ENCODE data around the gene MTCH2. TPM values are rescaled to one million over a fixed set of nuclear protein-coding genes. Genes with fewer than 3 reads are reported as not detected.
"Not testable (repeated sequence)": the region's sequence is repeated elsewhere in the genome, so short reads cannot be mapped to it uniquely, and the experiment has no call there.

The MTCH2 gene
- total RNA-seq, 2 experiments from 2014 or later, result 110 to 117 TPM

DNA sequence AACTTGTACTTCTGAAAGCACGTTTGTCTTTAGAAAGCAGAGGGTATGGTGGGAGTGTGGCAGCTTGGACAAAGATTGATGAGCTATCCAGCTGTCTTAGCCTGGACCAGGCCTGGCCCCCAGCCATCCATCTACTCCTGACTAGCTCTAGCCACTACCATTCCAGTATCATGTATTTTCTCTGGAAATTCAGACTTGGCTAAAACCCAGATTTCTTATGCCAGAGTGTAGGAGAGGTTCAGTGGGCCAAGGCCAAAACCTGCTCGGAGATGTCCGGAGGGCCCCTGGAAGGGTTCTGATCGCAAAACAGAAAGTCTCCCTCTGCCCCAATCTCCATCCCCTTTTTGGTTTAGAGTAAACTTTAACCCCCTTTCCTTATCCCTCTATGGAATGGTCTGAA, 24.8 kb upstream of the MTCH2 start:
- Mint-ChIP-seq H3K4me3 (no peak overlapping the region), H3K9me3 (no peaks in the 10 kb centered on the region), H3K4me1 (ENCODE audit: low read depth) (peaks cover 18% of the 10 kb centered on the region), H3K36me3 (no peaks in the 10 kb centered on the region), H3K27ac (no peak overlapping the region), H3K27me3 (no peaks in the 10 kb centered on the region)
- no peak for DNase-seq
- CTCF ChIA-PET, result no interaction called here
- POLR2A ChIA-PET, result no interaction called here
- intact Hi-C loops (cut with micrococcal nuclease), result loop anchor here (10.0 kb wide), 1 partner anchor 438 kb away; no protein-coding TSS in a partner anchor

DNA sequence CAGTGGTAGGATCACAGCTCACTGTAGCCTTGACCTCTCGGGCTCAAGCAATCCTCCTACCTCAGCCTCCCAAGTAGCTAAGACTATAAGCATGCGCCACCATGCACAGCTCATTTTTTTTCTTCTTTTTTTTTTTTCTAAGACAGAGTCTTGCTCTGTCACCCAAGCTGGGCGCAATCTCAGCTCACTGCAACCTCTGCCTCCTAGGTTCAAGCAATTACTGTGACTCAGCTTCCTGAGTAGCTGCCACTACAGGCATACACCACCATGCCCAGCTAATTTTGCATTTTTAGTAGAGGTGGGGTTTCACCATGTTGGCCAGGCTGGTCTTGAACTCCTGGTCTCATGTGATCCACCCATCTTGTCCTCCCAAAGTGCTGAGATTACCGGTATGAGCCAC, 22.6 kb upstream of the MTCH2 start:
- H3K27me3 Mint-ChIP-seq, H3K4me3 Mint-ChIP-seq, H3K27ac Mint-ChIP-seq, H3K9me3 Mint-ChIP-seq, H3K36me3 Mint-ChIP-seq: not testable (repeated sequence)
- ChIA-PET POLR2A (interaction anchor here (0.6 kb wide), 1 partner anchor 123 kb away, joined by 3 read pairs; no protein-coding TSS in a partner anchor), CTCF (interaction anchor here (0.9 kb wide), 1 partner anchor 291 kb away, joined by 3 read pairs; no protein-coding TSS in a partner anchor)
- H3K4me1 Mint-ChIP-seq (ENCODE audit: low read depth), result peaks cover 18% of the 10 kb centered on the region
- DNase-seq, result peak; percentile 61
- intact Hi-C loops (cut with micrococcal nuclease), result loop anchor here (10.0 kb wide), 1 partner anchor 440 kb away; no protein-coding TSS in a partner anchor

DNA sequence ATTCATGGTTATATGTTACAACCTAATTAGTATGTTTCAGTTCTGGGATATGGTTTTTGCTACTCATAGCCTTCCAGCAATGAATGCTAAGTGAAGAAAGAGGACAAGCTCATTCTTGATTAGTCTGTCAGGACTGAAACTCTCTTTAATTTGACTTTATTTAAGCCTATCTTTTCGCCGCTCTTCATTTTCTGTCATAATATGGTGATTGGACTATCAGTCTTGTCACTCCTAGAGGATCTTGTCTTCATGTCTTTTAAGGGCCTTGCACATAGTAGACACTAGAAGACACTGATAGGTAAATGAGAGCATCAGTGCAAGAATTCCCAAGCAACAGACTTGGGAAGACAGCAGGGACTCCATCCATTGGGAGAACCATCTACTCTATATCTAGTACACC, 18.9 kb upstream of the MTCH2 start:
- intact Hi-C loops (cut with micrococcal nuclease), result loop anchor here (10.0 kb wide), 1 partner anchor 444 kb away; no protein-coding TSS in a partner anchor
- no peak overlapping the region for H3K4me3 Mint-ChIP-seq
- H3K4me1 Mint-ChIP-seq (ENCODE audit: low read depth), result peaks cover 11% of the 10 kb centered on the region
- H3K9me3 Mint-ChIP-seq, result no peaks in the 10 kb centered on the region
- no peak for DNase-seq
- H3K27me3 Mint-ChIP-seq, result peaks cover 3% of the 10 kb centered on the region
- ChIA-PET POLR2A (no interaction called here), CTCF (no interaction called here)
- H3K27ac Mint-ChIP-seq, result no peak overlapping the region
- no peaks in the 10 kb centered on the region for H3K36me3 Mint-ChIP-seq

DNA sequence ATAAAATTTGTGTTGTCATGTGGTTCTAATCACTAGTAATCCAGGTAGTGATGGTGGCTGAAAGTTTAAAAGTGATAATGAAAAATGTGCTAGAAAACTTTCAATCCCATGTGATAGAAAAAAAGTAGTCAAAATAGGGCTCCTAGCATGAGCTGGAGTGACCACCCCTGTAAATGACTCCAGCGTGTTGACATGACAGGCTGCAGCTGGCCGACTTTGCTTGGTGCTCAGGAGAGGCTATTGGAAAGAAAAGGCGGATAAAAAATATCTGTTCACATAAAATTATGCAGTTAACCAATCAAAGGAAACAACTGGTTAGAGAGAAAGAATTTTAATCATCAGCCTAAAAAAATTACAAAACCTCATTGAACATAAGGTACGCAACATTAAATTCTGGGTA, 16.9 kb upstream of the MTCH2 start:
- H3K4me3 Mint-ChIP-seq, result no peak overlapping the region
- DNase-seq, result no peak
- POLR2A ChIA-PET, result no interaction called here
- H3K9me3 Mint-ChIP-seq, result no peaks in the 10 kb centered on the region
- H3K36me3 Mint-ChIP-seq, result no peaks in the 10 kb centered on the region
- peaks cover 3% of the 10 kb centered on the region for H3K27me3 Mint-ChIP-seq
- H3K27ac Mint-ChIP-seq, result no peak overlapping the region
- intact Hi-C loops (cut with micrococcal nuclease), result no loop called here
- H3K4me1 Mint-ChIP-seq (ENCODE audit: low read depth), result peaks cover 7% of the 10 kb centered on the region
- CTCF ChIA-PET, result no interaction called here

DNA sequence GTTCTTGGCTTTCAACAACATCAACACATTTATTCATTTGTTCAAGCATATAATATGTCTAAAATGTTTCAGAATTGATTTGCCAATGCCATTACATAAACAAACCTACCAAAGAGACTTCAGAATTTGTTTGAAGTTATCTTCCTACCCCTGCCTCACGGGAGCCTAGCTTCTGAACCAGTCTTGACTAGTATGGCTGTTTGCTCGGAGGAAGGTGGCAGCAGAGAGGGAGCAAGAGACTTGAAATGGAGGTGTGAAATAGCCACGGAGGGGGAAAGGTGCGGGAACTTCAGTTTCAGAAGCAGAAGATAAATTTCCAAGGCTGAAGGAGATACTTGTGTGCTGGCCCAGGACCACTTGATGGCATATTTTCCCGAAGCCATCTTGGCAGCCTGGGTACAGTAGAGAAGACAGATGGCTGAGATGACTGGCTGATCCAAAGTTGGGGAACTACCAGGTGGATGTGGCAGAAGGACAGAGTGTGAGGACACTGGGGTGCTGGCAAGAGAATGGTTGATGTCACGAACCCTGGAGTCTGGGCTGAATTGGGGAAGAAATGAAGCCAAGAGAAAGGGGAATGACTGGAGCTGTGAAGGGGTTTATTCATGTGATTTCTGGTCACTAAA, 14.0 kb upstream of the MTCH2 start:
- CTCF ChIA-PET, result no interaction called here
- intact Hi-C loops (cut with micrococcal nuclease), result no loop called here
- H3K27ac Mint-ChIP-seq, result no peak overlapping the region
- peaks cover 6% of the 10 kb centered on the region for H3K9me3 Mint-ChIP-seq
- H3K27me3 Mint-ChIP-seq, result peaks cover 3% of the 10 kb centered on the region
- H3K36me3 Mint-ChIP-seq, result no peaks in the 10 kb centered on the region
- DNase-seq, result no peak
- no peaks in the 10 kb centered on the region for H3K4me1 Mint-ChIP-seq (ENCODE audit: low read depth)
- POLR2A ChIA-PET, result interaction anchor here (0.6 kb wide), 1 partner anchor 776 kb away, joined by 4 read pairs; no protein-coding TSS in a partner anchor
- no peak overlapping the region for H3K4me3 Mint-ChIP-seq

DNA sequence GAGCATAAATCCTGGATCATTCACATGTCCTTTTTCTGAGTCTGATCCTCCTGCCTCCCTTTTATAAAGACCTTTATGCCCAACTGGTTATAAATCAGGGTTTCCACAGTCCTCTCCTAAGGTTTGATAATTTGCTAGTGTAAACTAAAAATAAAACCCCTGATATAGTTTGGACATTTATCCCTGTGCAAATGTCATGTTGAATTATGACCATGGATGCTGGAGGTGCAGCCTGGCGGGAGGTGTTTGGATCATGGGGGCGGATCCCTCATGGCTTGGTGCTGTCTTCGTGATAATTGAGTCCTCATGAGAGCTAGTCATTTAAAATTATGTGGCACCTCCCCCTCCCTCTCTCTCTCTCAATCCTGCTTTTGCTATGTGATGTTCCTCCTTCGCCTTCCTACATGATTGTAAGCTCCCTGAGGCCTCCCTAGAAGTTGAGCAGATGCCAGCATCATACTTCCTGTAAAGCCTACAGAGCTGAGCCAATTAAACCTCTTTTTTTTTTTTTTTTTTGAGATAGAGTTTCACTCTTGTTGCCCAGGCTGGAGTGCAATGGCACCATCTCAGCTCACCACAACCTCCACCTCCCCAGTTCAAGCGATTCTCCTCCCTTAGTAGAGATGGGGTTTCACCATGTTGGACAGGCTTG, 9.6 kb upstream of the MTCH2 start:
- no peak overlapping the region for H3K4me3 Mint-ChIP-seq
- peaks cover 6% of the 10 kb centered on the region for H3K9me3 Mint-ChIP-seq
- no peaks in the 10 kb centered on the region for H3K4me1 Mint-ChIP-seq (ENCODE audit: low read depth)
- ChIA-PET POLR2A (no interaction called here), CTCF (no interaction called here)
- DNase-seq, result no peak
- intact Hi-C loops (cut with micrococcal nuclease), result no loop called here
- no peak overlapping the region for H3K27ac Mint-ChIP-seq
- H3K27me3 Mint-ChIP-seq, result peaks cover 3% of the 10 kb centered on the region
- H3K36me3 Mint-ChIP-seq, result no peaks in the 10 kb centered on the region

DNA sequence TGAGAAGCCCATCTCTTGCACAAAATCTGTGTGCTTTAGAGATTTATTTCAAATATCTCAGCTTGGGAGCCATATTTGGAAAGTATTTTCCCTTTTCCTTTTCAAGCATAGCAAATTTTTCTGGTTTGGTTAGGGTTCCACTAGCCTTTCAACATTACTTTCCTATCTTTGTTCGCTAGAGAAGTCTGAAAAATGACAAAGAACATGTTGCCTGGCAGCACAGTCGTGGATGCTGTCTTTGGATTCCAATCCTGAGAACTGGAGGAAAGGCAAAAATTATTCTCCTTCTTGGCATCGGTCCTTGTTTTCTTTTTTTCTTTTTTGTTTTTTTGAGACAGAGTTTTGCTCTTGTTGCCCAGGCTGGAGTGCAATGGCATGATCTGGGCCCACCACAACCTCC, 6.9 kb upstream of the MTCH2 start:
- DNase-seq, result no peak
- no peaks in the 10 kb centered on the region for H3K27me3 Mint-ChIP-seq
- POLR2A ChIA-PET, result no interaction called here
- intact Hi-C loops (cut with micrococcal nuclease), result no loop called here
- H3K27ac Mint-ChIP-seq, result no peak overlapping the region
- CTCF ChIA-PET, result no interaction called here
- no peak overlapping the region for H3K4me3 Mint-ChIP-seq
- no peaks in the 10 kb centered on the region for H3K36me3 Mint-ChIP-seq
- no peaks in the 10 kb centered on the region for H3K4me1 Mint-ChIP-seq (ENCODE audit: low read depth)
- peaks cover 6% of the 10 kb centered on the region for H3K9me3 Mint-ChIP-seq

DNA sequence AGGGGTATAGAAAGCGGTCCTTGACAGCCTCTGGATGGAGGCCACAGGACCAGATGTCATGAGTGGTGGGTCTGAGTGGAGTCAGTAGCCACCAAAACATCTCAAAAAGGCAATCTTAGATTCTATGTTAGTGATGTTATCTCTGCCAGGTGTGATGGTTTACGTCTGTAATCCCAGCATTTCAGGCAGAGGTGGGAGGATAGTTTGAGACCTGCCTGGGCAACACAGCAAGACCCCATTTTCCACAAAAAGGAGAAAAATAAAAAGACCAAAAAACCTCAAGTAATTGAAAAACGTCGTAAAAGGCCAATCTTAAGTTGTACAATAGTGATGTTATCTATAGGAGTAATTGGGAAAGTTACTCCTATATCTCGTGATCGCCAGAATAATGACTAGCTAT, 3.7 kb upstream of the MTCH2 start:
- H3K4me1 Mint-ChIP-seq (ENCODE audit: low read depth), result peaks cover 14% of the 10 kb centered on the region
- intact Hi-C loops (cut with micrococcal nuclease), result no loop called here
- CTCF ChIA-PET, result no interaction called here
- H3K9me3 Mint-ChIP-seq, result no peaks in the 10 kb centered on the region
- POLR2A ChIA-PET, result no interaction called here
- H3K27ac Mint-ChIP-seq, result no peak overlapping the region
- no peak for DNase-seq
- peaks cover 4% of the 10 kb centered on the region for H3K36me3 Mint-ChIP-seq
- no peaks in the 10 kb centered on the region for H3K27me3 Mint-ChIP-seq
- no peak overlapping the region for H3K4me3 Mint-ChIP-seq

DNA sequence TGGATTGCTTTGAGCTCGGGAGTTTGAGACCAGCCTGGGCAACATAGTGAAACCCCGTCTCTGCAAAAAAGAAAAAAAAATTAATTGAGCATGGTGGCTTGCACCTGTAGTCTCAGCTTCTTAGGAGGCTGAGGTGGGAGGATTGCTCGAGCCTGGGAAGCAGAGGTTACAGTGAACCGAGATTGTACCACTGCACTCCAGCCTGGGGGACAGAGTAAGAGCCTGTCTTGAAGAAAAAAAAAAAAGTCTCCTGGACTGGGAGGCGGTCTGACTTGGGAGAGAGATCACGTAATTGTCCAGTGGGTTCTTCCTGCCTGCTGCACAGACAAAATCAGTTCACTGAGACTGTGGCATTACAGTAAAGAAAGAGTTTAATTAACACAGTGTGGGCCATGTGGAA, 3.1 kb upstream of the MTCH2 start:
- no peaks in the 10 kb centered on the region for H3K9me3 Mint-ChIP-seq
- no peak overlapping the region for H3K4me3 Mint-ChIP-seq
- H3K27ac Mint-ChIP-seq, result no peak overlapping the region
- intact Hi-C loops (cut with micrococcal nuclease), result no loop called here
- no peaks in the 10 kb centered on the region for H3K27me3 Mint-ChIP-seq
- CTCF ChIA-PET, result no interaction called here
- no peak for DNase-seq
- POLR2A ChIA-PET, result interaction anchor here (0.5 kb wide), 2 partner anchors 49 to 64 kb away, joined by 3 to 7 read pairs; no protein-coding TSS in a partner anchor
- peaks cover 4% of the 10 kb centered on the region for H3K36me3 Mint-ChIP-seq
- peaks cover 19% of the 10 kb centered on the region for H3K4me1 Mint-ChIP-seq (ENCODE audit: low read depth)

DNA sequence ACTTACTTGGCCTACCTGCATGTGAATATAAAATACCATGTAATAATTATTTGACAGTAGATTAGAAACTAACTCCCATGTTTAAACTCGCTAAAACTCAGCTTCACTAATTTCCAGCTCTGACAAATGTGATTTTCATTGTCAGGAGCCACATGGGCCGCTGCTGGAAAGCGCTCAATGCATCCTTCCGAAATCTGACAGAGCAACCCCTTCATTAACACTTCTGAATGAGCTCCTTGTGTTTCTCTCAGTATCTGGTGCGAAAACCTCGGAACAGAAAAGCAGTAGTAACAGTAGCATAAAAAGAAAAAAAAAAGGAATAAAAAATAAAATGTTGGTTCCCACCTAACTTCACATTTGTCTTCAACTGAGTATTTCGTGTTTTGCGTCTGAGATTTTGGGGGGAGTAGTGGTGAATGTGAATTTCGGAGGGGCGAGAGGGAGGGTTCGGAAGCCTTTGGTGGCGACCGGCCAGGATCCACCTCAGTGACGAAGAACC, 710 bp downstream of the MTCH2 start:
- DNase-seq, result no peak
- H3K27me3 Mint-ChIP-seq, result no peaks in the 10 kb centered on the region
- H3K4me3 Mint-ChIP-seq, result peak overlapping the region; percentile 94
- H3K27ac Mint-ChIP-seq, result peak overlapping the region; percentile 86
- ChIA-PET CTCF (interaction anchor here (1.0 kb wide), 1 partner anchor 73 kb away, joined by 4 read pairs; the partner anchor contains the start of gene AGBL2), POLR2A (interaction anchor here (0.5 to 1.8 kb wide), 4 partner anchors 43 to 125 kb away, joined by 3 to 6 read pairs (median 4); partner anchors contain the start of gene AGBL2)
- intact Hi-C loops (cut with micrococcal nuclease), result loop anchor here (1.0 to 2.0 kb wide), 7 partner anchors 22 to 465 kb away; partner anchors contain the start of genes AGBL2, ARFGAP2, FNBP4 and NDUFS3
- peaks cover 20% of the 10 kb centered on the region for H3K4me1 Mint-ChIP-seq (ENCODE audit: low read depth)
- H3K36me3 Mint-ChIP-seq, result peaks cover 15% of the 10 kb centered on the region
- H3K9me3 Mint-ChIP-seq, result no peaks in the 10 kb centered on the region

DNA sequence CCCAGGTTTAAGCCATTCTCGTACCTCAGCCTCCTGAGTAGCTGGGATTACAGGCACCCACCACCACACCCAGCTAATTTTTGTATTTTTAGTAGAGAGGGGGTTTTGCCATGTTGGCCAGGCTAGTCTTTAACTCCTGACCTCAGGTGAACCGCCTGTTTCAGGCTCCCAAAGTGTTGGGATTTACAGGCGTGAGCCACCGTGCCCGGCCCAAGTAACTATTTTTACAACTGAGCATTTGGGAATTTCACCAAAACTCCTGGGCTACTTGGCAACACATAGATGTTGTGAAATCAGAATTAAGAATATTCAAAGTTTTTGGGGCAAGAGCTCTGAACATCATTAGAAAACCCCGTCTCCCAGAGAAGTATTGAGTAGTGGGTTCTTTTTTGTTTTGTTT, 1.9 kb downstream of the MTCH2 start:
- H3K36me3 Mint-ChIP-seq, result peaks cover 17% of the 10 kb centered on the region
- H3K9me3 Mint-ChIP-seq; H3K27me3 Mint-ChIP-seq; DNase-seq; CTCF ChIA-PET; H3K4me3 Mint-ChIP-seq; H3K27ac Mint-ChIP-seq; intact Hi-C loops (cut with micrococcal nuclease): not testable (repeated sequence)
- peaks cover 20% of the 10 kb centered on the region for H3K4me1 Mint-ChIP-seq (ENCODE audit: low read depth)
- POLR2A ChIA-PET, result interaction anchor here (0.6 to 1.8 kb wide), 2 partner anchors 22 to 75 kb away, joined by 3 to 6 read pairs; partner anchors contain the start of gene AGBL2

DNA sequence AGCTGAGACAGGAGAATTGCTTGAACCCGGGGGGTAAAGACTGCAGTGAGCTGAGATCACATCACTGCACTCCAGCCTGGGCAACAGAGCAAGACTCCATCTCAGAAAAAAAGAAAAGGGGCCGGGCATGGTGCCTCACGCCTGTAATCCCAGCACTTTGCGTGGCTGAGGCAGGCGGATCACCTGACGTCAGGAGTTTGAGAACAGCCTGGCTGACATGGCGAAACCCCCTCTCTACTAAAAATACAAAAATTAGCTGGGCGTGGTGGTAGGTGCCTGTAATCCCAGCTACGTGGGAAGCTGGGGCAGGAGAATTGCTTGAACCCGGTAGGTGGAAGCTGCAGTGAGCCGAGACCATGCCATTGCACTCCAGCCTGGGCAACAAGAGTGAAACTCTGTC, 6.0 kb downstream of the MTCH2 start:
- CTCF ChIA-PET, result interaction anchor here (0.7 kb wide), 1 partner anchor 70 kb away, joined by 3 read pairs; no protein-coding TSS in a partner anchor
- peaks cover 36% of the 10 kb centered on the region for H3K36me3 Mint-ChIP-seq
- DNase-seq, result not testable (repeated sequence)

More for the DNA sequence above, 6.0 kb downstream of the MTCH2 start:
- H3K4me1 Mint-ChIP-seq (ENCODE audit: low read depth); H3K27me3 Mint-ChIP-seq; H3K9me3 Mint-ChIP-seq; H3K4me3 Mint-ChIP-seq; H3K27ac Mint-ChIP-seq; intact Hi-C loops (cut with micrococcal nuclease): not testable (repeated sequence)
- POLR2A ChIA-PET, result interaction anchor here (0.6 kb wide), 1 partner anchor 192 kb away, joined by 4 read pairs; no protein-coding TSS in a partner anchor
